Neural crest cell (in vitro differentiated cells): ENCODE results near the gene LDB2. TPM values are rescaled to one million over a fixed set of nuclear protein-coding genes. Genes with fewer than 3 reads are reported as not detected.

Source experiments
- DNase-seq: peaks from one replicate; pipeline ENCODE4 v3.0.0; 2021; ENCODE audit warnings: low read depth, mixed read lengths, low spot score
- H3K27ac Mint-ChIP-seq: one replicate; pipeline ENCODE4 v1.8.0; 2021; ENCODE audit warnings: mild to moderate bottlenecking, mixed read lengths; ENCODE audit not compliant: unreplicated experiment
- H3K27me3 Mint-ChIP-seq: 2 replicates; pipeline ENCODE4 v1.8.0; 2021; ENCODE audit warnings: low read depth, mild to moderate bottlenecking, mixed read lengths
- H3K36me3 Mint-ChIP-seq: 2 replicates; pipeline ENCODE4 v1.8.0; 2021; ENCODE audit warnings: low read depth, mild to moderate bottlenecking, mixed read lengths
- H3K4me1 Mint-ChIP-seq: 2 replicates; pipeline ENCODE4 v1.8.0; 2021; ENCODE audit warnings: mixed read lengths
- H3K4me3 Mint-ChIP-seq: one replicate; pipeline ENCODE4 v1.8.0; 2021; ENCODE audit warnings: mild to moderate bottlenecking, mixed read lengths
- H3K9me3 Mint-ChIP-seq: 2 replicates; pipeline ENCODE4 v1.8.0; 2021; ENCODE audit warnings: mixed read lengths
- CTCF ChIP-seq: fragments of 200-600 bp; sonication (generic); conservative IDR thresholded peaks from 2 replicates; pipeline ENCODE4 v1.5.0; 2021; ENCODE audit warnings: antibody characterized with exemption, mild to moderate bottlenecking
- total RNA-seq: library from RNA; stranded (reverse); gene quantifications from 2 replicates; pipeline ENCODE4 v1.2.1, GENCODE V29; 2021

LDB2 gene
- total RNA-seq, 1 donor from 2014 or later = 12.7 TPM

GRCh38 chr4:16467061-16467460 lies 431.4 kb downstream of the LDB2 start:
- no peaks in the 10 kb centered on the region for H3K27me3 Mint-ChIP-seq
- H3K9me3 Mint-ChIP-seq = peaks cover 3% of the 10 kb centered on the region

GRCh38 chr4:16466581-16466980 lies 431.9 kb downstream of the LDB2 start:
- Mint-ChIP-seq H3K9me3 (peaks cover 3% of the 10 kb centered on the region), H3K4me1 (peaks cover 14% of the 10 kb centered on the region), H3K27ac (no peak overlapping the region), H3K4me3 (no peak overlapping the region), H3K36me3 (no peaks in the 10 kb centered on the region), H3K27me3 (no peaks in the 10 kb centered on the region)
- DNase-seq = no peak
- no peak for TF ChIP-seq CTCF

More at GRCh38 chr4:16467061-16467460, 431.4 kb downstream of the LDB2 start:
- H3K36me3 Mint-ChIP-seq = no peaks in the 10 kb centered on the region
- H3K4me3 Mint-ChIP-seq = no peak overlapping the region
- H3K4me1 Mint-ChIP-seq = peaks cover 14% of the 10 kb centered on the region
- no peak for DNase-seq
- TF ChIP-seq CTCF = no peak
- no peak overlapping the region for H3K27ac Mint-ChIP-seq

GRCh38 chr4:16464651-16465050 lies 433.8 kb downstream of the LDB2 start:
- DNase-seq = no peak
- no peak overlapping the region for H3K4me3 Mint-ChIP-seq
- H3K27me3 Mint-ChIP-seq = no peaks in the 10 kb centered on the region
- H3K27ac Mint-ChIP-seq = no peak overlapping the region
- no peak for TF ChIP-seq CTCF
- H3K4me1 Mint-ChIP-seq = peaks cover 14% of the 10 kb centered on the region
- peaks cover 3% of the 10 kb centered on the region for H3K9me3 Mint-ChIP-seq
- no peaks in the 10 kb centered on the region for H3K36me3 Mint-ChIP-seq

- Mint-ChIP-seq H3K27ac (no peak overlapping the region), H3K36me3 (no peaks in the 10 kb centered on the region), H3K4me1 (peaks cover 14% of the 10 kb centered on the region), H3K9me3 (no peaks in the 10 kb centered on the region), H3K4me3 (no peak overlapping the region), H3K27me3 (no peaks in the 10 kb centered on the region)
- no peak for DNase-seq
- no peak for TF ChIP-seq CTCF
These were observed 435.8 kb downstream of the LDB2 start for GRCh38 chr4:16462656-16463055.

GRCh38 chr4:16461362-16461761 lies 437.1 kb downstream of the LDB2 start:
- Mint-ChIP-seq H3K27ac (no peak overlapping the region), H3K36me3 (no peaks in the 10 kb centered on the region), H3K27me3 (no peaks in the 10 kb centered on the region), H3K4me1 (peaks cover 14% of the 10 kb centered on the region), H3K9me3 (no peaks in the 10 kb centered on the region), H3K4me3 (no peak overlapping the region)
- no peak for DNase-seq
- TF ChIP-seq CTCF = no peak

- DNase-seq = no peak
- Mint-ChIP-seq H3K27me3 (no peaks in the 10 kb centered on the region), H3K36me3 (no peaks in the 10 kb centered on the region), H3K4me3 (no peak overlapping the region), H3K9me3 (peaks cover 4% of the 10 kb centered on the region), H3K4me1 (peaks cover 2% of the 10 kb centered on the region), H3K27ac (no peak overlapping the region)
- TF ChIP-seq CTCF = no peak
These were observed 440.5 kb downstream of the LDB2 start for GRCh38 chr4:16457944-16458343.
